Liver (tissue), 9 donors: ENCODE data around the gene PSMB10. TPM values are rescaled to one million over a fixed set of nuclear protein-coding genes. Genes with fewer than 3 reads are reported as not detected.

Experiments used
- DNase-seq: peaks from one replicate; pipeline ENCODE4 v3.0.0-alpha.2; 2017; ENCODE audit warnings: low spot score
- H3K27ac ChIP-seq, 2 donors: one replicate each; pipeline ENCODE4 v1.7.0; 2013; ENCODE audit warnings: inconsistent platforms in 2 of 2, low read length in 2 of 2, control low read depth in 1 of 2, low read depth in 1 of 2, mild to moderate bottlenecking in 1 of 2
- H3K27me3 ChIP-seq, 4 donors: one replicate each; pipeline versions ENCODE4 v1.6.1 to v1.7.0; 2013; ENCODE audit warnings: low read length in 3 of 4, inconsistent platforms in 1 of 4, mild to moderate bottlenecking in 1 of 4, moderate library complexity in 1 of 4; ENCODE audit not compliant: control insufficient read depth in 4 of 4, insufficient read depth in 4 of 4
- H3K36me3 ChIP-seq, 4 donors: one replicate each; pipeline versions ENCODE4 v1.6.1 to v1.7.0; 2013; ENCODE audit warnings: low read length in 3 of 4, mild to moderate bottlenecking in 3 of 4, low read depth in 1 of 4, moderate library complexity in 1 of 4; ENCODE audit not compliant: control insufficient read depth in 4 of 4, insufficient read depth in 3 of 4
- H3K4me1 ChIP-seq, 4 donors: one replicate each; pipeline versions ENCODE4 v1.6.1 to v1.7.0; 2013; ENCODE audit warnings: low read length in 3 of 4, mild to moderate bottlenecking in 3 of 4, moderate library complexity in 1 of 4; ENCODE audit not compliant: control insufficient read depth in 4 of 4, insufficient read depth in 4 of 4
- H3K4me3 ChIP-seq, 3 donors: one replicate each; pipeline versions ENCODE4 v1.6.1 to v1.7.0; 2013; ENCODE audit warnings: low read length in 3 of 3, control low read depth in 1 of 3, low read depth in 1 of 3, mild to moderate bottlenecking in 1 of 3
- H3K9ac ChIP-seq, 2 donors: one replicate each; pipeline ENCODE4 v1.7.0; 2013; ENCODE audit warnings: low read length in 2 of 2, mild to moderate bottlenecking in 2 of 2, moderate library complexity in 2 of 2, control low read depth in 1 of 2, low read depth in 1 of 2
- H3K9me3 ChIP-seq, 4 donors: one replicate each; pipeline versions ENCODE4 v1.6.1 to v1.7.0; 2013; ENCODE audit warnings: low read length in 3 of 4; ENCODE audit not compliant: control insufficient read depth in 4 of 4
- ATF3 ChIP-seq: IDR thresholded peaks from 2 replicates; pipeline ENCODE4 v1.6.1; 2016; ENCODE audit warnings: antibody characterized with exemption
- CTCF ChIP-seq: fragments of 150-350 bp; IDR thresholded peaks from 2 replicates; pipeline ENCODE4 v1.5.1; 2017; ENCODE audit warnings: improper control_type of control experiment, low read depth, low read length; ENCODE audit not compliant: missing input control
- EGR1 ChIP-seq, 2 donors: IDR thresholded peaks; 2 replicates each; pipeline ENCODE4 v1.6.1; 2016 to 2018; ENCODE audit warnings: antibody characterized with exemption in 2 of 2, low read depth in 2 of 2
- FOXA1 ChIP-seq: IDR thresholded peaks from 2 replicates; pipeline ENCODE4 v1.6.1; 2016; ENCODE audit warnings: antibody characterized with exemption
- FOXA2 ChIP-seq: IDR thresholded peaks from 2 replicates; pipeline ENCODE4 v1.6.1; 2016; ENCODE audit warnings: antibody characterized with exemption
- GABPA ChIP-seq, 2 donors: IDR thresholded peaks in 1 of 2; conservative IDR thresholded peaks in 1 of 2; 2 replicates each; pipeline ENCODE4 v1.6.1; 2016; ENCODE audit warnings: antibody characterized with exemption in 2 of 2, mild to moderate bottlenecking in 1 of 2, moderate library complexity in 1 of 2
- HNF4A ChIP-seq, 2 donors: conservative IDR thresholded peaks; 2 replicates each; pipeline ENCODE4 v1.6.1; 2016; ENCODE audit warnings: antibody characterized with exemption in 2 of 2, mild to moderate bottlenecking in 2 of 2
- HNF4G ChIP-seq: IDR thresholded peaks from 2 replicates; pipeline ENCODE4 v1.6.1; 2016; ENCODE audit warnings: antibody characterized with exemption
- JUND ChIP-seq, 2 donors: IDR thresholded peaks; 2 replicates each; pipeline ENCODE4 v1.6.1; 2016; ENCODE audit warnings: antibody characterized with exemption in 2 of 2
- MAX ChIP-seq: IDR thresholded peaks from 2 replicates; pipeline ENCODE4 v1.6.1; 2016; ENCODE audit warnings: antibody characterized with exemption
- NR2F2 ChIP-seq: IDR thresholded peaks from 2 replicates; pipeline ENCODE4 v1.6.1; 2016; ENCODE audit warnings: antibody characterized with exemption
- RAD21 ChIP-seq, 2 donors: IDR thresholded peaks; 2 replicates each; pipeline ENCODE4 v1.6.1; 2016; ENCODE audit warnings: antibody characterized with exemption in 2 of 2, mild to moderate bottlenecking in 2 of 2
- RXRA ChIP-seq, 2 donors: IDR thresholded peaks; 2 replicates each; pipeline ENCODE4 v1.6.1; 2017 to 2018; ENCODE audit warnings: antibody characterized with exemption in 2 of 2, mild to moderate bottlenecking in 1 of 2
- SP1 ChIP-seq: IDR thresholded peaks from 2 replicates; pipeline ENCODE4 v1.6.1; 2018; ENCODE audit warnings: antibody characterized with exemption, mild to moderate bottlenecking
- TAF1 ChIP-seq: conservative IDR thresholded peaks from 2 replicates; pipeline ENCODE4 v1.6.1; 2016; ENCODE audit warnings: antibody characterized with exemption, mild to moderate bottlenecking
- YY1 ChIP-seq: IDR thresholded peaks from 2 replicates; pipeline ENCODE4 v1.6.1; 2016; ENCODE audit warnings: antibody characterized with exemption, mild to moderate bottlenecking
- WGBS: extraction: QIAGEN DNeasy Blood & Tissue Kit; methylation state at CpG from one replicate; pipeline ENCODE4 v1.1.7; 2013; 5-methylcytosine and 5-hydroxymethylcytosine counted together
- polyA plus RNA-seq, 2 donors: library from polyadenylated mRNA; stranded (reverse) in 1 of 2; unstranded in 1 of 2; fragments of 200-250 nt in 1 of 2; fragments of >200 nt in 1 of 2; fragmentation: Nextera tagmentation in 1 of 2; extraction: Ambion mirVana in 1 of 2; gene quantifications; one replicate each; pipeline versions ENCODE4 v1.2.1 to v1.2.3, GENCODE V29; 2013 to 2015
- total RNA-seq, 2 donors: library from RNA; depleted of rRNA; stranded (reverse); fragments of >200 nt; gene quantifications; one replicate each; pipeline ENCODE4 v1.2.3, GENCODE V29; 2014
- TF ChIP-seq, protein P1 (sequence below): IDR thresholded peaks from 2 replicates; pipeline ENCODE4 v1.6.1; 2016; ENCODE audit warnings: antibody characterized with exemption, mild to moderate bottlenecking
- TF ChIP-seq, protein P2 (sequence below): IDR thresholded peaks from 2 replicates; pipeline ENCODE4 v1.6.1; 2016; ENCODE audit warnings: antibody characterized with exemption
- donor health status: healthy.
- donor health status: healthy.
- donor health status: healthy.
- donor health status: healthy.
- donor health status: healthy.

Gene PSMB10
- total and polyA plus RNA-seq, 4 donors: 24.8 to 48.2 (median 32.3) TPM

GRCh38 chr16:67957622-67958021 lies 21.0 kb upstream of the PSMB10 start (continued):
- TF ChIP-seq, protein P1, sequence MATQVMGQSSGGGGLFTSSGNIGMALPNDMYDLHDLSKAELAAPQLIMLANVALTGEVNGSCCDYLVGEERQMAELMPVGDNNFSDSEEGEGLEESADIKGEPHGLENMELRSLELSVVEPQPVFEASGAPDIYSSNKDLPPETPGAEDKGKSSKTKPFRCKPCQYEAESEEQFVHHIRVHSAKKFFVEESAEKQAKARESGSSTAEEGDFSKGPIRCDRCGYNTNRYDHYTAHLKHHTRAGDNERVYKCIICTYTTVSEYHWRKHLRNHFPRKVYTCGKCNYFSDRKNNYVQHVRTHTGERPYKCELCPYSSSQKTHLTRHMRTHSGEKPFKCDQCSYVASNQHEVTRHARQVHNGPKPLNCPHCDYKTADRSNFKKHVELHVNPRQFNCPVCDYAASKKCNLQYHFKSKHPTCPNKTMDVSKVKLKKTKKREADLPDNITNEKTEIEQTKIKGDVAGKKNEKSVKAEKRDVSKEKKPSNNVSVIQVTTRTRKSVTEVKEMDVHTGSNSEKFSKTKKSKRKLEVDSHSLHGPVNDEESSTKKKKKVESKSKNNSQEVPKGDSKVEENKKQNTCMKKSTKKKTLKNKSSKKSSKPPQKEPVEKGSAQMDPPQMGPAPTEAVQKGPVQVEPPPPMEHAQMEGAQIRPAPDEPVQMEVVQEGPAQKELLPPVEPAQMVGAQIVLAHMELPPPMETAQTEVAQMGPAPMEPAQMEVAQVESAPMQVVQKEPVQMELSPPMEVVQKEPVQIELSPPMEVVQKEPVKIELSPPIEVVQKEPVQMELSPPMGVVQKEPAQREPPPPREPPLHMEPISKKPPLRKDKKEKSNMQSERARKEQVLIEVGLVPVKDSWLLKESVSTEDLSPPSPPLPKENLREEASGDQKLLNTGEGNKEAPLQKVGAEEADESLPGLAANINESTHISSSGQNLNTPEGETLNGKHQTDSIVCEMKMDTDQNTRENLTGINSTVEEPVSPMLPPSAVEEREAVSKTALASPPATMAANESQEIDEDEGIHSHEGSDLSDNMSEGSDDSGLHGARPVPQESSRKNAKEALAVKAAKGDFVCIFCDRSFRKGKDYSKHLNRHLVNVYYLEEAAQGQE: no peak

- Histone ChIP-seq H3K36me3 (peaks cover 3 to 40% (median 17%) of the 10 kb centered on the region in 4 donors), H3K9ac (no peak overlapping the region), H3K4me1 (peaks cover 10 to 32% (median 27%) of the 10 kb centered on the region in 4 donors), H3K27me3 (no peaks in the 10 kb centered on the region), H3K27ac (peak overlapping the region; percentile 90 to 96), H3K4me3 (no peak overlapping the region), H3K9me3 (no peaks in the 10 kb centered on the region)
- no peak for DNase-seq
- TF ChIP-seq RAD21 (IDR thresholded peaks at IDR 0.05): no peak
- no peak for TF ChIP-seq TAF1
- TF ChIP-seq, protein P1: peak; percentile 37
- TF ChIP-seq CTCF: no peak
- peak; percentile 79 for TF ChIP-seq SP1
- TF ChIP-seq MAX: no peak
- TF ChIP-seq ATF3: no peak
- no peak for TF ChIP-seq EGR1 (IDR thresholded peaks at IDR 0.05; ENCODE audit: low read depth in 2 of 2)
- TF ChIP-seq FOXA1: no peak
- no peak for TF ChIP-seq FOXA2
- TF ChIP-seq, protein P2, sequence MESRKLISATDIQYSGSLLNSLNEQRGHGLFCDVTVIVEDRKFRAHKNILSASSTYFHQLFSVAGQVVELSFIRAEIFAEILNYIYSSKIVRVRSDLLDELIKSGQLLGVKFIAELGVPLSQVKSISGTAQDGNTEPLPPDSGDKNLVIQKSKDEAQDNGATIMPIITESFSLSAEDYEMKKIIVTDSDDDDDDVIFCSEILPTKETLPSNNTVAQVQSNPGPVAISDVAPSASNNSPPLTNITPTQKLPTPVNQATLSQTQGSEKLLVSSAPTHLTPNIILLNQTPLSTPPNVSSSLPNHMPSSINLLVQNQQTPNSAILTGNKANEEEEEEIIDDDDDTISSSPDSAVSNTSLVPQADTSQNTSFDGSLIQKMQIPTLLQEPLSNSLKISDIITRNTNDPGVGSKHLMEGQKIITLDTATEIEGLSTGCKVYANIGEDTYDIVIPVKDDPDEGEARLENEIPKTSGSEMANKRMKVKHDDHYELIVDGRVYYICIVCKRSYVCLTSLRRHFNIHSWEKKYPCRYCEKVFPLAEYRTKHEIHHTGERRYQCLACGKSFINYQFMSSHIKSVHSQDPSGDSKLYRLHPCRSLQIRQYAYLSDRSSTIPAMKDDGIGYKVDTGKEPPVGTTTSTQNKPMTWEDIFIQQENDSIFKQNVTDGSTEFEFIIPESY: no peak
- no peak for TF ChIP-seq GABPA (IDR thresholded peaks at IDR 0.05 in 1 of 2, conservative IDR thresholded peaks at IDR 0.05 in 1 of 2)
- TF ChIP-seq YY1: peak; percentile 90
- TF ChIP-seq HNF4A (conservative IDR thresholded peaks at IDR 0.05): peak; percentile 79 to 86
- TF ChIP-seq JUND (IDR thresholded peaks at IDR 0.05): peak in 1 of 2 donors; percentile 86
- peak; percentile 26 for TF ChIP-seq HNF4G
- peak; percentile 25 to 73 for TF ChIP-seq RXRA (IDR thresholded peaks at IDR 0.05)
- no peak for TF ChIP-seq NR2F2
- WGBS: 75% methylated on average over 10 of the region's 10 CpGs
Measured at GRCh38 chr16:67954421-67955196, 18.0 kb upstream of the PSMB10 start.
